Loucy (cell line): ENCODE results near the gene IL5.

Experiments used
- H2AFZ ChIP-seq: fragments of 200-600 bp; sonication (generic); 2 replicates; pipeline ENCODE4 v1.6.0; 2016; ENCODE audit warnings: antibody characterized with exemption, mild to moderate bottlenecking, low read length, moderate library complexity
- H3F3A ChIP-seq: fragments of 200-600 bp; 2 replicates; pipeline ENCODE4 v1.6.0; 2016; ENCODE audit warnings: antibody characterized with exemption, low read depth, mild to moderate bottlenecking
- H3K27me3 ChIP-seq: fragments of 200-600 bp; sonication (generic); 2 replicates; pipeline ENCODE4 v1.6.1; 2014; ENCODE audit warnings: low read length, mild to moderate bottlenecking; ENCODE audit not compliant: insufficient read depth, poor library complexity, severe bottlenecking
- H3K36me3 ChIP-seq: fragments of 200-600 bp; sonication (generic); 2 replicates; pipeline ENCODE4 v1.6.1; 2016; ENCODE audit warnings: low read length; ENCODE audit not compliant: insufficient read depth
- H3K4me1 ChIP-seq: fragments of 200-600 bp; sonication (generic); 2 replicates; pipeline ENCODE4 v1.5.1; 2014; ENCODE audit warnings: low read length, mild to moderate bottlenecking; ENCODE audit not compliant: insufficient read depth, poor library complexity, severe bottlenecking
- H3K4me2 ChIP-seq: fragments of 200-600 bp; sonication (generic); 2 replicates; pipeline ENCODE4 v1.6.0; 2014; ENCODE audit warnings: antibody characterized with exemption, low read length, low read depth, mild to moderate bottlenecking; ENCODE audit not compliant: poor library complexity, severe bottlenecking
- H3K4me3 ChIP-seq: fragments of 200-600 bp; sonication (generic); 2 replicates; pipeline ENCODE4 v1.5.1; 2014; ENCODE audit warnings: low read length, mild to moderate bottlenecking, mixed read lengths; ENCODE audit not compliant: poor library complexity, severe bottlenecking
- H3K79me2 ChIP-seq: fragments of 200-600 bp; sonication (generic); 2 replicates; pipeline ENCODE4 v1.6.1; 2014; ENCODE audit warnings: low read length; ENCODE audit not compliant: insufficient read depth
- H3K9ac ChIP-seq: fragments of 200-600 bp; sonication (generic); 2 replicates; pipeline ENCODE4 v1.6.0; 2014; ENCODE audit warnings: mild to moderate bottlenecking, low read depth, low read length, moderate library complexity; ENCODE audit not compliant: poor library complexity, severe bottlenecking
- H3K9me2 ChIP-seq: fragments of 200-600 bp; sonication (generic); replicated peaks from 2 replicates; pipeline ENCODE4 v1.6.1; 2016; ENCODE audit warnings: low read depth, low read length, mixed read lengths
- H3K9me3 ChIP-seq: fragments of 200-600 bp; sonication (generic); 2 replicates; pipeline ENCODE4 v1.6.1; 2014; ENCODE audit warnings: mild to moderate bottlenecking, antibody characterized with exemption, low read length, low read depth; ENCODE audit not compliant: insufficient read depth
- H4K20me1 ChIP-seq: fragments of 200-600 bp; sonication (generic); 2 replicates; pipeline ENCODE4 v1.6.0; 2014; ENCODE audit warnings: antibody characterized with exemption, low read length, mild to moderate bottlenecking; ENCODE audit not compliant: insufficient read depth, poor library complexity, severe bottlenecking
- CTCF ChIP-seq: fragments of 200-600 bp; sonication (generic); conservative IDR thresholded peaks from 2 replicates; pipeline ENCODE4 v1.5.1; 2014; ENCODE audit warnings: mild to moderate bottlenecking, antibody characterized with exemption, low read length
- EZH2phosphoT487 ChIP-seq: fragments of 200-600 bp; IDR thresholded peaks from 2 replicates; pipeline ENCODE4 v1.6.1; 2018; ENCODE audit warnings: antibody characterized with exemption, mild to moderate bottlenecking, moderate library complexity, borderline replicate concordance

Gene IL5

GRCh38 chr5:132496631-132497487, 46.5 kb downstream of the IL5 start:
- peak overlapping the region; percentile 96 for H3K4me3 ChIP-seq

GRCh38 chr5:132496191-132496630, 47.1 kb downstream of the IL5 start:
- Histone ChIP-seq H3K4me3 (peak overlapping the region; percentile 96), H3K9me2 (no peaks in the 10 kb centered on the region), H3K36me3 (no peaks in the 10 kb centered on the region), H3K27me3 (no peaks in the 10 kb centered on the region), H3F3A (no peaks in the 10 kb centered on the region), H3K79me2 (peaks cover 30% of the 10 kb centered on the region; the same call in 1 of the 2 replicates), H2AFZ (peak overlapping the region; percentile 33; the same call in 1 of the 2 replicates), H3K4me2 (peak overlapping the region; percentile 95), H3K9me3 (no peaks in the 10 kb centered on the region), H4K20me1 (no peaks in the 10 kb centered on the region), H3K9ac (peak overlapping the region; percentile 96), H3K4me1 (peaks cover 56% of the 10 kb centered on the region)
- TF ChIP-seq CTCF: no peak
- no peak for TF ChIP-seq EZH2phosphoT487

More at GRCh38 chr5:132496631-132497487, 46.5 kb downstream of the IL5 start:
- H3K4me2 ChIP-seq: peak overlapping the region; percentile 95
- no peaks in the 10 kb centered on the region for H3K9me2 ChIP-seq
- H3K79me2 ChIP-seq: peaks cover 27% of the 10 kb centered on the region; the same call in 1 of the 2 replicates
- peaks cover 54% of the 10 kb centered on the region for H3K4me1 ChIP-seq
- H3K9ac ChIP-seq: peak overlapping the region; percentile 96
- TF ChIP-seq CTCF (no peak), EZH2phosphoT487 (no peak)
- no peaks in the 10 kb centered on the region for H3K36me3 ChIP-seq
- H3K9me3 ChIP-seq: no peaks in the 10 kb centered on the region
- no peaks in the 10 kb centered on the region for H3F3A ChIP-seq
- H3K27me3 ChIP-seq: no peaks in the 10 kb centered on the region
- no peaks in the 10 kb centered on the region for H4K20me1 ChIP-seq
- H2AFZ ChIP-seq: peak overlapping the region; percentile 33; the same call in 1 of the 2 replicates

GRCh38 chr5:132495667-132496190, 47.6 kb downstream of the IL5 start:
- no peaks in the 10 kb centered on the region for H3K9me2 ChIP-seq
- no peaks in the 10 kb centered on the region for H4K20me1 ChIP-seq
- no peaks in the 10 kb centered on the region for H3K9me3 ChIP-seq
- peaks cover 34% of the 10 kb centered on the region; the same call in 1 of the 2 replicates for H3K79me2 ChIP-seq
- peak overlapping the region; percentile 96 for H3K4me3 ChIP-seq
- peaks cover 53% of the 10 kb centered on the region for H3K4me1 ChIP-seq
- no peak overlapping the region for H2AFZ ChIP-seq
- peak overlapping the region; percentile 96 for H3K9ac ChIP-seq
- H3K4me2 ChIP-seq: peak overlapping the region; percentile 95
- H3K27me3 ChIP-seq: no peaks in the 10 kb centered on the region
- H3K36me3 ChIP-seq: no peaks in the 10 kb centered on the region
- no peak for TF ChIP-seq EZH2phosphoT487
- TF ChIP-seq CTCF: no peak
- no peaks in the 10 kb centered on the region for H3F3A ChIP-seq
